NCI-H146 (cell line): ENCODE data around the gene SLC23A2.
A peak's percentile ranks its signal among the peaks of the same experiment; 100 is the strongest.
"Not testable (repeated sequence)": the region's sequence is repeated elsewhere in the genome, so short reads cannot be mapped to it uniquely, and the experiment has no call there.

Experiments used
- DNase-seq: peaks from one replicate; lab custom pipeline; 2025; lab: John Stamatoyannopoulos, UW

SLC23A2 gene

GRCh38 chr20:5001174-5002076 is at the start of gene SLC23A2:
TSS of gene SLC23A2 (minus strand) at chr20:5001510. CDS start at chr20:4932562, 68,948 bp downstream.
- peak; percentile 71 for DNase-seq

- DNase-seq: no peak
These were observed 45.5 kb upstream of the SLC23A2 start for GRCh38 chr20:5046656-5047339.

GRCh38 chr20:5045906-5046305 is 44.6 kb upstream of the SLC23A2 start:
- no peak for DNase-seq

- DNase-seq: peak; percentile 64
These were observed 42.8 kb upstream of the SLC23A2 start for GRCh38 chr20:5044075-5044620.

- DNase-seq: no peak
These were observed 40.1 kb upstream of the SLC23A2 start for GRCh38 chr20:5041433-5041832.

GRCh38 chr20:5040345-5040744 is 39.0 kb upstream of the SLC23A2 start:
- DNase-seq: no peak

GRCh38 chr20:5039889-5040288 is 38.6 kb upstream of the SLC23A2 start:
- no peak for DNase-seq

GRCh38 chr20:5039255-5039657 is 37.9 kb upstream of the SLC23A2 start:
- DNase-seq: no peak

GRCh38 chr20:5036828-5037227 is 35.5 kb upstream of the SLC23A2 start:
- DNase-seq: no peak

GRCh38 chr20:5035518-5035917 is 34.2 kb upstream of the SLC23A2 start:
- not testable (repeated sequence) for DNase-seq

GRCh38 chr20:5033566-5033965 is 32.3 kb upstream of the SLC23A2 start:
- no peak for DNase-seq

- DNase-seq: not testable (repeated sequence)
These were observed 30.4 kb upstream of the SLC23A2 start for GRCh38 chr20:5031701-5032100.

GRCh38 chr20:5031206-5031557 is 29.9 kb upstream of the SLC23A2 start:
- DNase-seq: no peak

GRCh38 chr20:5030348-5031205 is 29.3 kb upstream of the SLC23A2 start:
- no peak for DNase-seq

GRCh38 chr20:5028258-5029059 is 27.1 kb upstream of the SLC23A2 start:
- DNase-seq: not testable (repeated sequence)

GRCh38 chr20:5024982-5025381 is 23.7 kb upstream of the SLC23A2 start:
- DNase-seq: no peak

- DNase-seq: no peak
These were observed 22.8 kb upstream of the SLC23A2 start for GRCh38 chr20:5024103-5024502.

GRCh38 chr20:5023171-5023570 is 21.9 kb upstream of the SLC23A2 start:
- not testable (repeated sequence) for DNase-seq

GRCh38 chr20:5020760-5021159 is 19.4 kb upstream of the SLC23A2 start:
- DNase-seq: no peak

GRCh38 chr20:5013682-5014447 is 12.6 kb upstream of the SLC23A2 start:
- DNase-seq: no peak
